Activated naive CD4-positive, alpha-beta T cell treated with anti-CD3 and anti-CD28 coated beads, Interleukin-2, amount 10 ng/mL, durations not matched to agents 7 days and 5 days (primary cell): ENCODE measurements around the gene HLA-DMA.
A peak's percentile ranks its signal among the peaks of the same experiment; 100 is the strongest.

Source experiments
- CTCF ChIA-PET: fragments of 350-600 bp; sonication (Branson Sonifier 250); formaldehyde crosslinking; loops from one replicate; lab custom pipeline; 2021; ENCODE audit warnings: antibody characterized with exemption; lab: Charles Lee
- DNase-seq: peaks from one replicate; pipeline ENCODE4 v3.0.0-alpha.2; 2020
- H3K27ac Mint-ChIP-seq: one replicate; pipeline ENCODE4 v1.8.0; 2021; ENCODE audit warnings: mild to moderate bottlenecking, moderate library complexity, mixed read lengths
- H3K27me3 Mint-ChIP-seq: one replicate; pipeline ENCODE4 v1.8.0; 2021; ENCODE audit warnings: mild to moderate bottlenecking, mixed read lengths
- H3K36me3 Mint-ChIP-seq: one replicate; pipeline ENCODE4 v1.8.0; 2021; ENCODE audit warnings: mixed read lengths
- H3K4me1 Mint-ChIP-seq: one replicate; pipeline ENCODE4 v1.8.0; 2021; ENCODE audit warnings: mixed read lengths
- H3K4me3 Mint-ChIP-seq: one replicate; pipeline ENCODE4 v1.8.0; 2021; ENCODE audit warnings: mild to moderate bottlenecking, moderate library complexity, mixed read lengths
- H3K9me3 Mint-ChIP-seq: one replicate; pipeline ENCODE4 v1.8.0; 2021; ENCODE audit warnings: mixed read lengths

The HLA-DMA gene

DNA sequence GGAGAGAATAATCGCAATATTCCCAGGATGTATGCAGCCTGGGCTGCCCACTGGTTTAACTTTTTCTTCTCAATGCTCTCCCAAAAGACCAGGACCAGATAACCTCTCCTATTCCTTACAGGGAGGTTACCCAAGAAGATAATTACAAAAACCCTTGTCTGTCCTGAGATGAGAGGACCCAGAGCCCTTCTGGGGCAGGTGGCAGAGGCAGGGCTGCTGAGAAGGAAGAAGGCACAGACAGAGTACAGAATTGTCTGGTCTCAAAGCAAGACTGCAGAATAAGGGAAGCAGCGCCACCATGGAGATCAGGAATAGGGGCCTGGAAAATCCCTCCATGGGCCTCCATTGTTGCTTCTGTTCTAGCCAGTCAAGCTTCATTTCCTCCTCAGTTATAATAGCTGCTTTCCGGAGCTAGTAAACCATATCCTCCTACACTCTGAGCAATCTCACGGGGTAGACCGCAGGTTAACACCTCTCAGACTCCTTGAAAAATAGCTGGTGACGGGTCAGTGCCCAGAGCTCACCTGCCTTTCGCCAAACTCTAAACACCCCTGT lies 11.6 kb downstream of the HLA-DMA start:
- H3K4me3 Mint-ChIP-seq = peak overlapping the region; percentile 83
- CTCF ChIA-PET = interaction anchor here (0.8 to 7.2 kb wide), 10 partner anchors 8 to 73 kb away, joined by 3 to 95 read pairs (median 6); partner anchors contain the start of genes BRD2 and HLA-DMA
- H3K27ac Mint-ChIP-seq = peak overlapping the region; percentile 97
- peaks cover 67% of the 10 kb centered on the region for H3K4me1 Mint-ChIP-seq
- no peaks in the 10 kb centered on the region for H3K9me3 Mint-ChIP-seq
- peaks cover 6% of the 10 kb centered on the region for H3K36me3 Mint-ChIP-seq
- DNase-seq = peak; percentile 63
- peaks cover 6% of the 10 kb centered on the region for H3K27me3 Mint-ChIP-seq

DNA sequence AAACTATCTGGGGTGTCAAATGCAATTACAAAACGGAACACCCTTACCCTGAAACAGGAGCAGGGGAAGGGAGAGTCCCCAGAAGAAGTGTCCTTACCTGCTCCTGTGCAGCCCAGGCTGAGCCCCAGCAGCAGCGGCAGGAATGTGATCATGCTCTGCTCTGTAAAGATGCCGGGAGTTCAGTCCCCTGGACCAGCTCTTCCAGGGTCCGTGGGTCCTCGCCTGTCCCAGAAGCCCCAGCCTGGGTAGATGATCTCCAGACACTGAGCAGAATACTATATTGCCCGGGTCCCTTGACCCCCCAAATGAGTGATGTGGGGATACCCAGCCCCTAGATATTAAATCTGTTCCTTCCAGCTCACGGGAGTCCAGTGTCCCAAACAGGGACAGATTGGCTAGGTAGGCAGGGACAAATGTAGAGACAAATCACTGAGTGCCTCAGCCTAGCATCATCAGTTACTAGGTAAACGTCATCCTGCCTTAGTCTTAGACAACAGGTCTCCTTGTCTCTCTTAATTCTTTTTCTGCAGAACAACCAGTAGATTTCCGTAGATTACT lies 12.2 kb downstream of the HLA-DMA start, which contains the start of gene HLA-DMB:
HLA-DMB (minus strand) TSS at position 373 of the 558 bp plus-strand sequence; CDS start at position 152, 221 bp downstream.
- H3K27me3 Mint-ChIP-seq = peaks cover 6% of the 10 kb centered on the region
- CTCF ChIA-PET = interaction anchor here (0.8 to 7.2 kb wide), 8 partner anchors 14 to 102 kb away, joined by 3 to 95 read pairs (median 4); partner anchors contain the start of genes HLA-DMA and TAP2
- peak; percentile 64 for DNase-seq
- peaks cover 6% of the 10 kb centered on the region for H3K36me3 Mint-ChIP-seq
- no peaks in the 10 kb centered on the region for H3K9me3 Mint-ChIP-seq
- peak within 1 kb of the TSS; percentile 97 for H3K27ac Mint-ChIP-seq
- H3K4me1 Mint-ChIP-seq = peaks cover 66% of the 10 kb centered on the region
- peak within 1 kb of the TSS; percentile 83 for H3K4me3 Mint-ChIP-seq

DNA sequence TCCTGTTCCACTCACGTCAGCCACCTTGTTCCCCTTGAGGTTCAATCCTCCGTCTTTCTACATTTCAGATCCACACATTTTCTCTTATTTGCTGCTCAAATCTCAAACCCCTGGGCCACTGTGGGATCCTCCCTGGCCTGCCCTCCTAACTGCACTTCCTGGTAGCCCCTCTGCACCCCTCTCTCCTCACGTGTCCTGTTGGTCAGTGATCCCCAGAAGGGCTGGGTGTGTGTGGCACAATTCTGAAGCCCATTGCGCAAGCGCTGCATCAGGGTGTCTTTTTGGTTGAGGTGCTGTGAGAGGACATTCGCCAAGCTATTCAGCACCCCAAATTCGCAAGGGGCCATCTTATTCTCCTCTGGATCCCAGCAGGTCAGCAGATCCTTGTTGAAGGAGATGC lies 14.4 kb downstream of the HLA-DMA start:
- Mint-ChIP-seq H3K27me3 (peaks cover 6% of the 10 kb centered on the region), H3K4me1 (peaks cover 49% of the 10 kb centered on the region), H3K9me3 (no peaks in the 10 kb centered on the region), H3K36me3 (peaks cover 6% of the 10 kb centered on the region), H3K27ac (no peak overlapping the region), H3K4me3 (no peak overlapping the region)
- CTCF ChIA-PET = interaction anchor here (7.2 to 8.5 kb wide), 2 partner anchors 16 to 47 kb away, joined by 95 to 140 read pairs; partner anchors contain the start of gene HLA-DMA
- no peak for DNase-seq

DNA sequence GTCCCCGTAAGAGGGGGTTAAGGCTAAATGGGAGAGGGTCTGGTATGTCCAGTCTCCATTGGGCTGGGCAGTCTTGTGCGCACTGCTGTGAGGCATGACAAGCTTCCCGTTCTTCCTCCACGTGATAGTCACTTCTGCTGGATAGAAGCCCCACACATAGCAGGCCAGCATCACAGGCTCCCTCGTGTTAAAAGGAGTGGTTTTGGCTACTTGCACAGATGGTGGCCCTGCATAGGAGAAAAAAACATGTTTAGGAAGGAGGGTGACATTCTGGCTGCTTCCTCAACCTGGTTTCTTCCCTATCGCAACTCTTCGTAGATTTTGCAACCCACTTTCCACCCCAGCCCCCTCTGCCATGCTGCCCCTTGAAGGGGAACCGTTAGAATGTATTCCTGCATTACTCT lies 15.7 kb downstream of the HLA-DMA start:
- H3K36me3 Mint-ChIP-seq = peaks cover 6% of the 10 kb centered on the region
- H3K27ac Mint-ChIP-seq = no peak overlapping the region
- DNase-seq = no peak
- H3K4me3 Mint-ChIP-seq = no peak overlapping the region
- H3K27me3 Mint-ChIP-seq = peaks cover 10% of the 10 kb centered on the region
- CTCF ChIA-PET = interaction anchor here (8.4 to 8.5 kb wide), 2 partner anchors 18 to 49 kb away, joined by 140 to 160 read pairs; partner anchors contain the start of gene HLA-DMA
- peaks cover 38% of the 10 kb centered on the region for H3K4me1 Mint-ChIP-seq
- no peaks in the 10 kb centered on the region for H3K9me3 Mint-ChIP-seq

DNA sequence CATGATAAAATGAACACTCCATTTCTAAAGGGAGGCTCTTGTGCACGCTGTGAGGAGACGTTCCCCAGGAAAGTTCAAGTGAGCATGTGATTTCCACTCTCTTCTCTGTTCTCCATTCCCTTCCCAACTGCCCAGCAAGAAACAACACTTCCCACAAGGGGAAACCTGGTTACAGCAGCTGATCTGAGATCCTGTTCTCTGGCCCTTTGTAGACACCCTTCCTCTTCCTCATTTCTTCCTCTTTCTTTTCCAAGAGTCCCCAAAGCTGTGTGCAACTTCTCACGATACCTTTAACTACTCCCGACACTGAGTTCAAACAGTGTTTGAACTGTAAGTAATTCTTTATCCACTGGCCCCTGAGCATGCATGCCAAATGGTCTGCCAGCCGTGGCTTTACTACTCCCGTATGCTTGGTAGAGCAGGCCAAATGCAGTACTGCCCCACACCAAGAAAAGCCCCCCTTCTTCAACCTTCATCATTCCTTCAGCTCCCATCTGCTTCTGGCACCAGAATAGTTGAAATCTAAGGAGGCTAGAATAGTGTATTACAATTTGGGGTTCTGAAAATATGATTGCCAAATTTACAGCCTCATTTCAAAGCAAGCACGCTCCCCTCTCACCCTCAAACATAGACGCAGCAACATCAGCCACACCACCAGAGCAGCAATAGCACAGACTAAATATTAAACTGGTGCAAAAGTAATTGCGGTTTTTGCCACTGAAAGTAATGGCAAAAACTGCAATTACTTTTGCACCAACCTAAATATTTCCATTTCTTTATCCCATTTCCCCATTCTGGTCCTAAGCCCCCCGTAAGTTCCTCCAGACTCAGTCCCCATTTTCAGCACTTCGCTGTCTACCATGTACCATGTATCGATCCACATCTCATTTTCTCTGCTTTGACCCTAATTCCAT lies 16.4 kb downstream of the HLA-DMA start:
- Mint-ChIP-seq H3K4me3 (no peak overlapping the region), H3K36me3 (peaks cover 6% of the 10 kb centered on the region), H3K27ac (no peak overlapping the region), H3K9me3 (no peaks in the 10 kb centered on the region), H3K27me3 (peaks cover 15% of the 10 kb centered on the region), H3K4me1 (peaks cover 31% of the 10 kb centered on the region)
- CTCF ChIA-PET = interaction anchor here (1.0 to 8.5 kb wide), 4 partner anchors 11 to 51 kb away, joined by 3 to 160 read pairs (median 72); partner anchors contain the start of gene HLA-DMA
- DNase-seq = no peak

DNA sequence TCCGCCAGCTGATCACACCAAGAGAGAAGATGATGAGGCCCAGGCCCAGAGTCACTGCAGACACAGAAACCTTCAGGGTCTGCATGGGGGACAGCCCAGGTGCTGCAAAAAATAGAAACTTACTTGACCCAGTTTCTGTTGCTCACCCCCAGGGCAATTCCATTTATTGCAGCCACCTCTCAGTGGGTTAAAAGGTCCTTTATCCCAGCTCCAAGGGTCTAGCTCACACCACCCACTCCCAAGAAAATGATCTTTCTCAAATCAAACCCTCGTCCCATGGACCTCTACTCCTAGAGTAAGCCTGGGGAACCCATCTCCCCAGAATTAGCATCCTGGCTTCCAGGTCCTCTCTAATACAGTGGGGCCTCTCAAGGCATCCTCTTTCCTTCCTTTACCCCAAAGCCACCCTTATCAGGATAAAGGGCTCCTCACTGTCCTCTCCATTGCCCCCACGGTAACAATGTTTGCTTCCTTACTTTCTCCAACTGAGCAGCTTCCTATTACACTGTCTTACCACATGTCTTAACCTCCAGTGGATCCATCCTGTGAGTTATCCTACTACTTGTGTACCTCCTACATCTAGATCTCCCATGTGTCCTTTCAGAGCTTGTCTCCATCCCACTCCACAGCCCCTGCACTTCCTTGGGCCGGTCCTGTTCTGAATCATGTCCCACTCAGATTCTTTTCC lies 17.2 kb downstream of the HLA-DMA start:
- Mint-ChIP-seq H3K27ac (no peak overlapping the region), H3K36me3 (peaks cover 6% of the 10 kb centered on the region), H3K4me3 (no peak overlapping the region), H3K27me3 (peaks cover 20% of the 10 kb centered on the region), H3K9me3 (no peaks in the 10 kb centered on the region), H3K4me1 (peaks cover 23% of the 10 kb centered on the region)
- CTCF ChIA-PET = interaction anchor here (0.6 to 8.5 kb wide), 7 partner anchors 11 to 549 kb away, joined by 3 to 160 read pairs (median 5); partner anchors contain the start of genes BRD2 and HLA-DMA
- no peak for DNase-seq

DNA sequence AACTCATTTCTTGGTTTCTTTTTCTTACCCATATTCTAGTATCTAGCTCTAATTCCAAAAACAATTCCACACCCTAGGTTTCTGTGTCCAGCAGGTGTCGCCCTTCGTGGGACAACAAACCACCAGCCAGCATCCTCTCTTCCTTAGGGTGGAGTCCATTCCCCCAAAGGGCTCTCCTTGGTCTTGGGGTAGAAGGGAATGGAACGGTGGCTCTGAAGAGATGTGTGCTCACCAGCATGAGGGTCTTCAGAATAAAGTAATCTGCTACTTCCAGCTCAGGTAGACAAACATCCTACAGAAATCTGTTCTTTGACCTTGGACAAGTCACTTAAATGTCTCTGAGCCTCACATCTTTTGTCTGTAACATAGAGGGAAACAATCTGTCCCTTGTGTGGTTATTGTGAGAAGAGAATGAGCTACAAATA lies 19.2 kb downstream of the HLA-DMA start:
- Mint-ChIP-seq H3K4me1 (peaks cover 13% of the 10 kb centered on the region), H3K27me3 (peaks cover 20% of the 10 kb centered on the region), H3K27ac (no peak overlapping the region), H3K36me3 (peaks cover 6% of the 10 kb centered on the region), H3K9me3 (no peaks in the 10 kb centered on the region), H3K4me3 (no peak overlapping the region)
- CTCF ChIA-PET = interaction anchor here (0.7 to 8.5 kb wide), 26 partner anchors 9 to 681 kb away, joined by 3 to 160 read pairs (median 6); partner anchors contain the start of genes BRD2, HLA-DMA and TAP2
- DNase-seq = peak; percentile 86

DNA sequence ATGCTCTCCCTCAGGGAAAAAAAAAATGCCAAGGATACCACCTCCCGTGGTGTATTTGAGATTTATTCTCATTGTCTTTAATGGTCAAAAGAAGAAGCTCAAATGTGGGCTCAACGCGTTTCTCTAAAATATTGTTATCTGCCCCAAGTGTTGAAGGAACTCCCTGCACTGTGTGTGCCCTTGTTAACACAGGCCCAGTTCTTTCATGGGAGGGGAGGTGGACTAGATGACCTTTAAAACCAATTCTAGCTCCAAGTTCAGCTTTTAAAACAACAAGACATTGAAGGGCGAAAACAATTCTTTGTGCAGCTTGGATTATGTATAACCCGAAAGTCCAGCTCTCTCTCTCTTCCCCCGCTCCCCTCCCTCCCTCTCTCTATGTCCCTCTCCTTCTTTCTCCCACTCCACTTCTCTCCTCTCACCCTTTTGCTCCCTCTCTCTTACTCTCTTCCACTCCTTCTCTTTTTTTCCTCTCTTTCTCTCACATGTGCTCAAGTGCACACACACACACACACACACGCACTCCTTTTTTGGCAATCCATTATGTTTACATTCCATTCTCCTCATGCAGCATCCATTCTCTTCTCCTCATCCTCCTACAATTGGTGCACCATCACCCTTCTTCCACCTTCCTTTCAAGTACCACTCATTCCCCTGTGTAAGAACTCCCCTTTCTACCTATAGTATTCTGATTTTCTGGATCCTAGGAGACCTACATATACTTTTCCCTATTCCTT lies 20.6 kb downstream of the HLA-DMA start:
- H3K36me3 Mint-ChIP-seq = no peaks in the 10 kb centered on the region
- no peaks in the 10 kb centered on the region for H3K9me3 Mint-ChIP-seq
- peaks cover 6% of the 10 kb centered on the region for H3K4me1 Mint-ChIP-seq
- H3K4me3 Mint-ChIP-seq = no peak overlapping the region
- H3K27ac Mint-ChIP-seq = no peak overlapping the region
- H3K27me3 Mint-ChIP-seq = peaks cover 15% of the 10 kb centered on the region
- CTCF ChIA-PET = interaction anchor here (0.6 to 8.5 kb wide), 12 partner anchors 10 to 601 kb away, joined by 3 to 160 read pairs (median 14); partner anchors contain the start of genes HLA-DMA and TAP2
- DNase-seq = no peak

DNA sequence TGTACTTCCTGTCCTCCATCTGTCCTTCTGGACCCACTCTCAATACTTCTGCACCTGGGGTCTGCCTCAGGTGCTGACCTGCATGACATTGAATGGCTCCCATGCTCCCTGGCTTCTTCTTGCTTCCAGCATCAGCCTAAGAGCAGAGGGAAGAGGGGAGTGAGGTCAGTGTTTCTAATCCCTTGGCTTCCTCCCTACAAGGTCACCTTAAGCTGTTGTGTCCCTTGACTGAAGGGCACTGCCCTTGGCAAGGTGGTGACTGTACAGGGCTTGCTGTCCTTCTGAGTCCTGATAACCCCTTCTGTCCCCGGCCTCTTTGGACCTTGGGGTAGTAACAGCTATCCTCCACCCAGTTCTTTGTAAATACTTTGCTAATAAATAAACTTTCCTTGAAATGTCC lies 21.7 kb downstream of the HLA-DMA start:
- H3K9me3 Mint-ChIP-seq = no peaks in the 10 kb centered on the region
- DNase-seq = no peak
- no peaks in the 10 kb centered on the region for H3K36me3 Mint-ChIP-seq
- CTCF ChIA-PET = interaction anchor here (3.5 to 8.5 kb wide), 4 partner anchors 16 to 55 kb away, joined by 44 to 160 read pairs (median 94); partner anchors contain the start of gene HLA-DMA
- H3K4me3 Mint-ChIP-seq = no peak overlapping the region
- H3K27me3 Mint-ChIP-seq = peaks cover 19% of the 10 kb centered on the region
- H3K27ac Mint-ChIP-seq = no peak overlapping the region
- peaks cover 6% of the 10 kb centered on the region for H3K4me1 Mint-ChIP-seq

DNA sequence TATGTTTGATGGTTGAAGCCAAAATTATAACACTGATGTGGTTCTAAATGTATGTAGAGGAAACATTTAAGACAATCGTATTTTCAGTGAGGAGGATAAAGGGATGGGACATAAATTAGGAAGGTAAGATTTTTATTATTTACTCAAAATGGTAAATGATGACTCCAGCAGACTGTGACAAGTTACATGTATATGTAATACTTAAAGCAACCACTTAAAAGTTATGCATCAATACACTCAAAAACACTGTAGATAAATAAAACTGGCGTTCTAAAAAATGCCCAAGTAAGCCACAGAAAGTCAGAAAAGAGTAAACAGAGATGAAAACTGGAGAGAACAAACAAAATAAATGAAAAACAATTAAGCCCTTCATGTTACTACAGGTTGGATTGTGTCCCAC lies 30.8 kb downstream of the HLA-DMA start:
- no peak overlapping the region for H3K27ac Mint-ChIP-seq
- H3K4me1 Mint-ChIP-seq = no peaks in the 10 kb centered on the region
- no peaks in the 10 kb centered on the region for H3K9me3 Mint-ChIP-seq
- peaks cover 42% of the 10 kb centered on the region for H3K27me3 Mint-ChIP-seq
- H3K36me3 Mint-ChIP-seq = no peaks in the 10 kb centered on the region
- no peak for DNase-seq
- CTCF ChIA-PET = no interaction called here
- H3K4me3 Mint-ChIP-seq = no peak overlapping the region

DNA sequence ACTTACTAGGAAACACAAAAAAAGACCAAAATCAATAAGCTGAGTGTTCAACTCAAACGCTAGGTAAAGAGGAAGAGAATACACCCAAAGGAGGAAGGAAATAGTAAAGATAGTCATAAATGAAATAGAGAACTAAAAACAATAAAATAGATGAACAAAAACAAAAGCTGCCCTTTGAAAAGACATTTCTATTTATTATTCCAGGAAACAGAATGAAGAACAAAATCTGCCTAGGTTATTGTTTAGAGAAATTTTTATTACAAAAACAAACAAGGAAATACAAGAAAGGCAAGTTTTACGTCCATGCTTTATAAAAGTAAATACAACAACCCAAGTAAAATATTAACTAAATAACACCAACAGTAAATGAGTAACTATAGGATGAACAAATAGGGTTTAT lies 32.2 kb downstream of the HLA-DMA start:
- DNase-seq = no peak
- no peak overlapping the region for H3K4me3 Mint-ChIP-seq
- H3K27me3 Mint-ChIP-seq = peaks cover 50% of the 10 kb centered on the region
- H3K9me3 Mint-ChIP-seq = no peaks in the 10 kb centered on the region
- CTCF ChIA-PET = interaction anchor here (1.4 kb wide), 1 partner anchor 64 kb away, joined by 3 read pairs; no protein-coding TSS in a partner anchor
- H3K36me3 Mint-ChIP-seq = no peaks in the 10 kb centered on the region
- no peaks in the 10 kb centered on the region for H3K4me1 Mint-ChIP-seq
- no peak overlapping the region for H3K27ac Mint-ChIP-seq

DNA sequence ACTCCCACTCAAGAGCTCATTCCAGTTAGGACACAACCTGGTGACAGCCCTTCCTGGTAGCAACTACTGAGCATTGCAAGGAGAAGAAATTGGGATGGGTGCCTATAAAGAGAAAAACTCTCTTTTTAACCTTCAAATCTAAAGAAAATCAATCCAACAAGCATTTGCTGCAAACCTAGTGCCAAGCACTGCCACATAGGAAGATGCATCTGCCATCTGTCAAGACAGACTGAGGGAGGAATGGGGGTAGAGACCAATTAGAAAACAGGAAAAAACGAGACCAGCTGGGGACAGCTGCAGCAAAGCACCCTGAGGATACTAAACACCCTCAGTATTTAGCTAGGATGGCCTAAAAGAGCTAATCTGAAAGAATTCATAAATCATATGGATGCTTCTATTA lies 39.9 kb downstream of the HLA-DMA start:
- H3K36me3 Mint-ChIP-seq = no peaks in the 10 kb centered on the region
- H3K4me1 Mint-ChIP-seq = no peaks in the 10 kb centered on the region
- H3K27ac Mint-ChIP-seq = no peak overlapping the region
- no peaks in the 10 kb centered on the region for H3K9me3 Mint-ChIP-seq
- peaks cover 49% of the 10 kb centered on the region for H3K27me3 Mint-ChIP-seq
- no peak overlapping the region for H3K4me3 Mint-ChIP-seq
- DNase-seq = no peak
- CTCF ChIA-PET = interaction anchor here (1.2 to 3.3 kb wide), 5 partner anchors 19 to 72 kb away, joined by 3 to 11 read pairs (median 4); no protein-coding TSS in a partner anchor
